Astrocyte (in vitro differentiated cells and primary cell): Measurements from ENCODE around the gene ACTL8. TPM values are rescaled to one million over a fixed set of nuclear protein-coding genes. Genes with fewer than 3 reads are reported as not detected.

Experiments used
- DNase-seq: peaks from one replicate; pipeline ENCODE4 v3.0.0-alpha.2; 2010; ENCODE audit warnings: low read depth
- FAIRE-seq: peaks from 2 replicates; lab custom pipeline; 2011; peaks lifted over from hg19 to GRCh38; lab: Jason Lieb, UNC
- H2AFZ ChIP-seq: 2 replicates; pipeline ENCODE4 v1.6.0; 2012; ENCODE audit warnings: low read depth, low read length, inconsistent platforms
- H3K27ac ChIP-seq: 2 replicates; pipeline ENCODE4 v1.5.1; 2011; ENCODE audit warnings: low read depth, low read length, inconsistent platforms
- H3K27me3 ChIP-seq: 2 replicates; pipeline ENCODE4 v1.6.0; 2011; ENCODE audit warnings: low read length, inconsistent platforms; ENCODE audit not compliant: insufficient read depth
- H3K36me3 ChIP-seq: 2 replicates; pipeline ENCODE4 v1.5.1; 2011; ENCODE audit warnings: low read length, inconsistent platforms; ENCODE audit not compliant: insufficient read depth
- H3K4me1 ChIP-seq: 2 replicates; pipeline ENCODE4 v1.5.1; 2011; ENCODE audit warnings: low read length, inconsistent platforms; ENCODE audit not compliant: insufficient read depth
- H3K4me2 ChIP-seq: 2 replicates; pipeline ENCODE4 v1.6.0; 2012; ENCODE audit warnings: low read length, inconsistent platforms
- H3K4me3 ChIP-seq: 2 replicates; pipeline ENCODE4 v1.5.1; 2011; ENCODE audit warnings: low read depth, mild to moderate bottlenecking, low read length, inconsistent platforms; ENCODE audit not compliant: insufficient read depth
- H3K79me2 ChIP-seq: 2 replicates; pipeline ENCODE4 v1.6.0; 2012; ENCODE audit warnings: mild to moderate bottlenecking, low read length, inconsistent platforms; ENCODE audit not compliant: insufficient read depth
- H3K9ac ChIP-seq: 2 replicates; pipeline ENCODE4 v1.6.0; 2012; ENCODE audit warnings: mild to moderate bottlenecking, low read length, inconsistent platforms
- H3K9me3 ChIP-seq: 2 replicates; pipeline ENCODE4 v1.5.1; 2012; ENCODE audit warnings: low read depth, mild to moderate bottlenecking, low read length, inconsistent platforms; ENCODE audit not compliant: insufficient read depth
- H4K20me1 ChIP-seq: 2 replicates; pipeline ENCODE4 v1.6.0; 2012; ENCODE audit warnings: low read length, inconsistent platforms; ENCODE audit not compliant: insufficient read depth
- H3K27ac Mint-ChIP-seq: one replicate; pipeline ENCODE4 v1.8.0; 2021; ENCODE audit warnings: mild to moderate bottlenecking, mixed read lengths; ENCODE audit not compliant: unreplicated experiment
- H3K27me3 Mint-ChIP-seq: one replicate; pipeline ENCODE4 v1.8.0; 2021; ENCODE audit warnings: low read depth, mixed read lengths; ENCODE audit not compliant: unreplicated experiment
- H3K36me3 Mint-ChIP-seq: one replicate; pipeline ENCODE4 v1.8.0; 2021; ENCODE audit warnings: low read depth, mixed read lengths; ENCODE audit not compliant: unreplicated experiment
- H3K4me1 Mint-ChIP-seq: one replicate; pipeline ENCODE4 v1.8.0; 2021; ENCODE audit warnings: low read depth, mixed read lengths; ENCODE audit not compliant: unreplicated experiment
- H3K4me3 Mint-ChIP-seq: one replicate; pipeline ENCODE4 v1.8.0; 2021; ENCODE audit warnings: mild to moderate bottlenecking, moderate library complexity, mixed read lengths; ENCODE audit not compliant: unreplicated experiment
- H3K9me3 Mint-ChIP-seq: one replicate; pipeline ENCODE4 v1.8.0; 2021; ENCODE audit warnings: mild to moderate bottlenecking, mixed read lengths; ENCODE audit not compliant: unreplicated experiment
- EZH2 ChIP-seq: IDR thresholded peaks from 2 replicates; pipeline ENCODE4 v1.6.1; 2012; ENCODE audit warnings: mild to moderate bottlenecking, low read length, inconsistent platforms; ENCODE audit not compliant: insufficient read depth
- total RNA-seq: library from RNA; stranded (reverse); gene quantifications from 2 replicates; pipeline ENCODE4 v1.2.1, GENCODE V29; 2021
- TF ChIP-seq, protein P1 (sequence below): IDR thresholded peaks from 2 replicates; pipeline ENCODE4 v1.5.1; 2011; ENCODE audit warnings: low read depth, mild to moderate bottlenecking, inconsistent platforms, low read length, moderate library complexity; ENCODE audit not compliant: insufficient read depth

Gene ACTL8
- total RNA-seq, 1 donor from 2014 or later: 2.0 TPM

DNA sequence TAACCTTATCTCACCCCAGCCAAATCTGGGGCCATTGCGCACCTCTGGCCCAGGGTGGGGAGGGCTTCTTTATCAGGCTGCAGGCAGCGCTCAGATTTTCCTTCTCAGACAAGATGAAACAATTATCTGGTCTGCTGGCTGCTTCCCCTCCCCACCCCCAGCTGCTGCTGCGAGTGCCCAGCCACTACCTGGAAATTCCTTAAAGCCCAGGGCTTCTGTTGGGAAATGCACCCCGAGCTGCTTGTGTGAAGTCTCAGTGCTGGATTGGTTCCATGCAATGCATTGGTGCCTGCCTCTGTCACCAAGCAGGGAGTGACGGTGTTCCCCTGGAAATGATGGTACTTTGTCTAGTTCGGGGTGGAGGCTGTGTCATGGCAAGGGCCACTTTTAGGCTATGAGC, 18.5 kb upstream of the ACTL8 start:
- TF ChIP-seq, protein P1, sequence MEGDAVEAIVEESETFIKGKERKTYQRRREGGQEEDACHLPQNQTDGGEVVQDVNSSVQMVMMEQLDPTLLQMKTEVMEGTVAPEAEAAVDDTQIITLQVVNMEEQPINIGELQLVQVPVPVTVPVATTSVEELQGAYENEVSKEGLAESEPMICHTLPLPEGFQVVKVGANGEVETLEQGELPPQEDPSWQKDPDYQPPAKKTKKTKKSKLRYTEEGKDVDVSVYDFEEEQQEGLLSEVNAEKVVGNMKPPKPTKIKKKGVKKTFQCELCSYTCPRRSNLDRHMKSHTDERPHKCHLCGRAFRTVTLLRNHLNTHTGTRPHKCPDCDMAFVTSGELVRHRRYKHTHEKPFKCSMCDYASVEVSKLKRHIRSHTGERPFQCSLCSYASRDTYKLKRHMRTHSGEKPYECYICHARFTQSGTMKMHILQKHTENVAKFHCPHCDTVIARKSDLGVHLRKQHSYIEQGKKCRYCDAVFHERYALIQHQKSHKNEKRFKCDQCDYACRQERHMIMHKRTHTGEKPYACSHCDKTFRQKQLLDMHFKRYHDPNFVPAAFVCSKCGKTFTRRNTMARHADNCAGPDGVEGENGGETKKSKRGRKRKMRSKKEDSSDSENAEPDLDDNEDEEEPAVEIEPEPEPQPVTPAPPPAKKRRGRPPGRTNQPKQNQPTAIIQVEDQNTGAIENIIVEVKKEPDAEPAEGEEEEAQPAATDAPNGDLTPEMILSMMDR: no peak
- TF ChIP-seq EZH2: no peak
- H3K79me2 ChIP-seq: no peaks in the 10 kb centered on the region
- Mint-ChIP-seq H3K27me3 (peaks cover 38% of the 10 kb centered on the region), H3K27ac (no peak overlapping the region), H3K4me3 (no peak overlapping the region), H3K4me1 (peaks cover 5% of the 10 kb centered on the region), H3K9me3 (no peaks in the 10 kb centered on the region), H3K36me3 (no peaks in the 10 kb centered on the region)
- H4K20me1 ChIP-seq: no peaks in the 10 kb centered on the region
- no peak overlapping the region for H3K4me3 ChIP-seq
- DNase-seq: no peak
- H3K9ac ChIP-seq: no peak overlapping the region
- no peak overlapping the region for H3K27ac ChIP-seq
- no peaks in the 10 kb centered on the region for H3K36me3 ChIP-seq
- H3K27me3 ChIP-seq: no peaks in the 10 kb centered on the region
- peaks cover 3% of the 10 kb centered on the region for H3K4me1 ChIP-seq
- no peak overlapping the region for H2AFZ ChIP-seq
- no peak overlapping the region for H3K4me2 ChIP-seq
- no peak for FAIRE-seq
- H3K9me3 ChIP-seq: no peaks in the 10 kb centered on the region

GRCh38 chr1:17739050-17739449, 16.1 kb upstream of the ACTL8 start:
- H3K4me3 ChIP-seq: no peak overlapping the region
- H3K36me3 ChIP-seq: no peaks in the 10 kb centered on the region
- H2AFZ ChIP-seq: no peak overlapping the region
- no peaks in the 10 kb centered on the region for H3K36me3 Mint-ChIP-seq
- no peak overlapping the region for H3K9ac ChIP-seq
- FAIRE-seq (no peak), DNase-seq (no peak)
- no peaks in the 10 kb centered on the region for H3K4me1 ChIP-seq
- no peak overlapping the region for H3K4me2 ChIP-seq
- no peaks in the 10 kb centered on the region for H3K9me3 ChIP-seq
- no peak overlapping the region for H3K27ac ChIP-seq
- no peaks in the 10 kb centered on the region for H3K27me3 ChIP-seq
- H3K9me3 Mint-ChIP-seq: peaks cover 2% of the 10 kb centered on the region
- H3K27ac Mint-ChIP-seq: no peak overlapping the region
- H3K4me1 Mint-ChIP-seq: no peaks in the 10 kb centered on the region
- no peaks in the 10 kb centered on the region for H3K79me2 ChIP-seq
- no peak for TF ChIP-seq EZH2
- no peaks in the 10 kb centered on the region for H4K20me1 ChIP-seq
- H3K4me3 Mint-ChIP-seq: no peak overlapping the region
- H3K27me3 Mint-ChIP-seq: peaks cover 46% of the 10 kb centered on the region

GRCh38 chr1:17741052-17741451, 14.1 kb upstream of the ACTL8 start:
- FAIRE-seq: no peak
- H3K36me3 Mint-ChIP-seq: no peaks in the 10 kb centered on the region
- H3K9ac ChIP-seq: no peak overlapping the region
- no peak overlapping the region for H3K4me3 ChIP-seq
- no peaks in the 10 kb centered on the region for H3K4me1 ChIP-seq
- H3K4me3 Mint-ChIP-seq: no peak overlapping the region
- no peak overlapping the region for H3K27ac Mint-ChIP-seq
- no peaks in the 10 kb centered on the region for H3K4me1 Mint-ChIP-seq
- no peak overlapping the region for H3K27ac ChIP-seq
- TF ChIP-seq, protein P1: no peak
- no peak for TF ChIP-seq EZH2
- no peaks in the 10 kb centered on the region for H4K20me1 ChIP-seq
- H3K27me3 Mint-ChIP-seq: peaks cover 48% of the 10 kb centered on the region
- no peaks in the 10 kb centered on the region for H3K36me3 ChIP-seq
- H3K9me3 Mint-ChIP-seq: peaks cover 2% of the 10 kb centered on the region
- no peaks in the 10 kb centered on the region for H3K79me2 ChIP-seq
- H2AFZ ChIP-seq: no peak overlapping the region
- no peaks in the 10 kb centered on the region for H3K27me3 ChIP-seq
- no peaks in the 10 kb centered on the region for H3K9me3 ChIP-seq
- H3K4me2 ChIP-seq: no peak overlapping the region
- DNase-seq: no peak
